GM12878 (cell line): ENCODE results near the gene NTN1. TPM values are rescaled to one million over a fixed set of nuclear protein-coding genes. Genes with fewer than 3 reads are reported as not detected.

Experiments
- ATAC-seq: fragments of 200-7000 bp; cut with Tn5 transposase; 3 replicates; pipeline ENCODE4 v1.9.1; 2020; ENCODE audit warnings: mild to moderate bottlenecking, moderate library complexity
- BruUV-seq: library from RNA; stranded (reverse); fragments of 400-500 nt; replicated peaks from 2 replicates; lab custom pipeline; 2021; lab: Mats Ljungman, UMichigan
- CTCF ChIA-PET: fragments of 300-600 bp; sonication (Branson Sonifier 250); formaldehyde crosslinking; extraction: SDS; loops from one replicate; lab custom pipeline; 2021; ENCODE audit warnings: inconsistent platforms; lab: Yijun Ruan, JAX
- POLR2A ChIA-PET: fragments of 350-600 bp; formaldehyde crosslinking; extraction: SDS; loops from one replicate; lab custom pipeline; 2021; ENCODE audit warnings: inconsistent platforms; lab: Charles Lee
- RAD21 ChIA-PET: fragments of 300-600 bp; sonication (Branson Sonifier 250); formaldehyde crosslinking; loops from one replicate; lab custom pipeline; 2023; ENCODE audit warnings: antibody characterized with exemption; ENCODE audit not compliant: unreplicated experiment; lab: Charles Lee
- SMC1A ChIA-PET: fragments of 300-600 bp; sonication (Branson Sonifier 250); formaldehyde crosslinking; loops from one replicate; lab custom pipeline; 2023; ENCODE audit not compliant: unreplicated experiment, uncharacterized antibody; lab: Charles Lee
- DNase-seq: peaks from one replicate; pipeline ENCODE4 v3.0.0-alpha.2; 2011; ENCODE audit warnings: low read depth, low spot score
- FAIRE-seq: peaks from 3 replicates; lab custom pipeline; 2011; peaks lifted over from hg19 to GRCh38; lab: Jason Lieb, UNC
- H2AFZ ChIP-seq: 2 replicates; pipeline ENCODE4 v1.6.0; 2011; ENCODE audit warnings: low read depth, low read length, control low read depth; ENCODE audit not compliant: control insufficient read depth
- H3K27ac ChIP-seq: 2 replicates; pipeline ENCODE4 v1.5.1; 2011; ENCODE audit warnings: control low read depth; ENCODE audit not compliant: control insufficient read depth, insufficient read depth
- H3K27me3 ChIP-seq, 2 experiments: replicated peaks in 1 of 2; 2 replicates each; pipeline versions ENCODE4 v1.6.0 to v1.6.1; 2011; ENCODE audit warnings: low read length in 1 of 2; ENCODE audit not compliant: control insufficient read depth in 2 of 2, insufficient read depth in 2 of 2
- H3K36me3 ChIP-seq, 2 experiments: 2 replicates each; pipeline ENCODE4 v1.5.1; 2011; ENCODE audit warnings: low read length in 1 of 2; ENCODE audit not compliant: control insufficient read depth in 2 of 2, insufficient read depth in 2 of 2
- H3K4me1 ChIP-seq: 2 replicates; pipeline ENCODE4 v1.6.1; 2011; ENCODE audit warnings: mild to moderate bottlenecking, low read length, moderate library complexity, mixed read lengths; ENCODE audit not compliant: control insufficient read depth, insufficient read depth
- H3K4me2 ChIP-seq: 2 replicates; pipeline ENCODE4 v1.6.0; 2011; ENCODE audit warnings: control low read depth; ENCODE audit not compliant: control insufficient read depth, insufficient read depth
- H3K4me3 ChIP-seq: fragments of 200-600 bp; sonication (generic); 2 replicates; pipeline ENCODE4 v1.5.1; 2016
- H3K79me2 ChIP-seq: 2 replicates; pipeline ENCODE4 v1.6.0; 2011; ENCODE audit warnings: low read length; ENCODE audit not compliant: control insufficient read depth, insufficient read depth
- H3K9ac ChIP-seq: 2 replicates; pipeline ENCODE4 v1.8.0; 2011; ENCODE audit warnings: low read length, control low read depth, mixed read lengths; ENCODE audit not compliant: control insufficient read depth, insufficient read depth
- H3K9me3 ChIP-seq: replicated peaks from 3 replicates; pipeline ENCODE4 v1.5.1; 2011; ENCODE audit warnings: mild to moderate bottlenecking, low read length; ENCODE audit not compliant: control insufficient read depth, insufficient read depth
- H4K20me1 ChIP-seq: 2 replicates; pipeline ENCODE4 v1.6.0; 2011; ENCODE audit not compliant: control insufficient read depth, insufficient read depth
- ASH2L ChIP-seq: fragments of 300-600, 200-600 bp; sonication (generic); IDR thresholded peaks from 2 replicates; pipeline ENCODE4 v1.6.1; 2017; ENCODE audit warnings: low read depth, mild to moderate bottlenecking, borderline replicate concordance
- DPF2 ChIP-seq: fragments of 450-650 bp; IDR thresholded peaks from 2 replicates; pipeline ENCODE4 v1.6.1; 2017; ENCODE audit warnings: mild to moderate bottlenecking
- ETV6 ChIP-seq, 2 experiments: fragments of 450-650 bp in 1 of 2; IDR thresholded peaks in 1 of 2; conservative IDR thresholded peaks in 1 of 2; 2 replicates each; pipeline ENCODE4 v1.6.1; 2014; ENCODE audit warnings: antibody characterized with exemption in 1 of 2, borderline replicate concordance in 1 of 2, low read depth in 1 of 2, mild to moderate bottlenecking in 1 of 2, moderate library complexity in 1 of 2
- IKZF1 ChIP-seq: fragments of 450-650 bp; conservative IDR thresholded peaks from 2 replicates; pipeline ENCODE4 v1.6.1; 2017; ENCODE audit warnings: antibody characterized with exemption, mild to moderate bottlenecking
- MAX ChIP-seq: IDR thresholded peaks from 2 replicates; pipeline ENCODE4 v1.6.1; 2012; ENCODE audit warnings: low read depth, low read length, improper control_type of control experiment
- NR2C1 ChIP-seq: fragments of 450-650 bp; IDR thresholded peaks from 2 replicates; pipeline ENCODE4 v1.6.1; 2017; ENCODE audit warnings: antibody characterized with exemption, mild to moderate bottlenecking, moderate library complexity
- POLR2A ChIP-seq: IDR thresholded peaks from 2 replicates; pipeline ENCODE4 v1.6.1; 2011; ENCODE audit warnings: low read depth, mild to moderate bottlenecking, low read length
- RELA ChIP-seq: fragments of 450-650 bp; IDR thresholded peaks from 2 replicates; pipeline ENCODE4 v1.8.0; 2014; ENCODE audit warnings: borderline replicate concordance; ENCODE audit not compliant: partially characterized antibody
- RUNX3 ChIP-seq: IDR thresholded peaks from 2 replicates; pipeline ENCODE4 v1.6.1; 2012; ENCODE audit warnings: low read length, inconsistent platforms
- SIX5 ChIP-seq: IDR thresholded peaks from 2 replicates; pipeline ENCODE4 v1.6.1; 2011; ENCODE audit warnings: mild to moderate bottlenecking, low read depth, low read length, moderate library complexity; ENCODE audit not compliant: severe bottlenecking
- SPI1 ChIP-seq: IDR thresholded peaks from 2 replicates; pipeline ENCODE4 v1.6.1; 2011; ENCODE audit warnings: low read depth, mild to moderate bottlenecking, low read length, moderate library complexity, borderline replicate concordance; ENCODE audit not compliant: insufficient read depth
- SREBF1 ChIP-seq: IDR thresholded peaks from 2 replicates; pipeline ENCODE4 v1.6.1; 2012; ENCODE audit warnings: mild to moderate bottlenecking, low read length
- WGBS: methylation state at CpG from one replicate; pipeline ENCODE4 v1.1.6; 2016; ENCODE audit warnings: low lambda C conversion rate; ENCODE audit not compliant: insufficient replicate concordance, insufficient coverage; ENCODE audit errors: missing lambda C conversion rate; 5-methylcytosine and 5-hydroxymethylcytosine counted together
- in situ Hi-C: fragments of 300-500 bp; cut with MboI; formaldehyde crosslinking; loops from 9 replicates; pipeline ENCODE4 v1.14.3; 2018; ENCODE audit warnings: mixed read lengths
- intact Hi-C: fragments of 100-400 bp; cut with micrococcal nuclease; formaldehyde crosslinking; loops from one replicate; pipeline ENCODE4 v1.14.2; 2022; ENCODE audit not compliant: unreplicated experiment
- polyA plus RNA-seq, 11 experiments: library from polyadenylated mRNA; depleted of rRNA in 4 of 11; unstranded in 6 of 11; stranded (reverse) in 5 of 11; fragments of >200 nt; fragmentation: Nextera tagmentation in 4 of 11; fragmentation: Illumina TruSeq in 1 of 11; extraction: Ambion mirVana in 4 of 11; extraction: Trizol in 1 of 11; gene quantifications; 1 replicate in 1 of 11; 2 replicates in 10 of 11; pipeline versions ENCODE4 v1.2.1 to v1.2.3, GENCODE V29; 2011 to 2016; ENCODE audit warnings: inconsistent platforms in 2 of 11, missing spikeins in 2 of 11, low read depth in 1 of 11
- total RNA-seq, 4 experiments: library from RNA; depleted of rRNA in 3 of 4; stranded (reverse); fragments of >200 nt in 3 of 4; fragmentation: Illumina TruSeq in 1 of 4; extraction: Trizol in 1 of 4; gene quantifications; 2 replicates each; pipeline versions ENCODE4 v1.2.1 to v1.2.3, GENCODE V29; 2013 to 2021
- TF ChIP-seq, protein P1 (sequence below): IDR thresholded peaks from 2 replicates; pipeline ENCODE4 v1.6.1; 2012; ENCODE audit warnings: low read depth, low read length, improper control_type of control experiment

Gene NTN1
- total and polyA plus RNA-seq, 10 of the 15 experiments (the other 5 are each of a cell fraction or from before 2014, with no cell fraction given): 0.02 to 0.89 (median 0.35) TPM

- no peak overlapping the region for H3K27ac ChIP-seq
- no peak overlapping the region for H3K4me3 ChIP-seq
- intact Hi-C loops: no loop called here
- H3K79me2 ChIP-seq: no peaks in the 10 kb centered on the region
- no peak overlapping the region for H2AFZ ChIP-seq
- ChIA-PET SMC1A (interaction anchor here (1.2 kb wide), 1 partner anchor 165 kb away, joined by 5 read pairs; no protein-coding TSS in a partner anchor), RAD21 (interaction anchor here (0.8 kb wide), 1 partner anchor 113 kb away, joined by 5 read pairs; no protein-coding TSS in a partner anchor)
- H3K27me3 ChIP-seq: peaks cover 0 to 2% of the 10 kb centered on the region in 2 experiments; a peak in 2 of 4 replicates
- ATAC-seq: no peak
- H3K9me3 ChIP-seq: no peaks in the 10 kb centered on the region
- no TSS peak for BruUV-seq
- 29% methylated on average over 7 of the region's 7 CpGs for WGBS
- no peaks in the 10 kb centered on the region for H3K36me3 ChIP-seq
- TF ChIP-seq ASH2L (no peak), ETV6 (conservative IDR thresholded peaks at IDR 0.05 in 1 of 2, IDR thresholded peaks at IDR 0.05 in 1 of 2; ENCODE audit: borderline replicate concordance in 1 of 2, low read depth in 1 of 2) (no peak), MAX (no peak), RELA (no peak), IKZF1 (no peak), NR2C1 (no peak), POLR2A (no peak), SREBF1 (no peak), DPF2 (no peak), RUNX3 (no peak), SPI1 (no peak), SIX5 (no peak)
- TF ChIP-seq, protein P1, sequence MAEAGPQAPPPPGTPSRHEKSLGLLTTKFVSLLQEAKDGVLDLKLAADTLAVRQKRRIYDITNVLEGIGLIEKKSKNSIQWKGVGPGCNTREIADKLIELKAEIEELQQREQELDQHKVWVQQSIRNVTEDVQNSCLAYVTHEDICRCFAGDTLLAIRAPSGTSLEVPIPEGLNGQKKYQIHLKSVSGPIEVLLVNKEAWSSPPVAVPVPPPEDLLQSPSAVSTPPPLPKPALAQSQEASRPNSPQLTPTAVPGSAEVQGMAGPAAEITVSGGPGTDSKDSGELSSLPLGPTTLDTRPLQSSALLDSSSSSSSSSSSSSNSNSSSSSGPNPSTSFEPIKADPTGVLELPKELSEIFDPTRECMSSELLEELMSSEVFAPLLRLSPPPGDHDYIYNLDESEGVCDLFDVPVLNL: no peak
- TF ChIP-seq, all 136 proteins: peak for 0
- no peak for DNase-seq
- CTCF ChIA-PET: no interaction called here
- FAIRE-seq: no peak
- in situ Hi-C loops: no loop called here
- no peaks in the 10 kb centered on the region for H3K4me1 ChIP-seq
- H3K4me2 ChIP-seq: no peak overlapping the region
- H4K20me1 ChIP-seq: peaks cover 2% of the 10 kb centered on the region; the same call in 1 of the 2 replicates
- H3K9ac ChIP-seq: no peak overlapping the region
- POLR2A ChIA-PET: interaction anchor here (0.6 kb wide), 1 partner anchor 194 kb away, joined by 4 read pairs; no protein-coding TSS in a partner anchor
Observed at GRCh38 chr17:9127340-9127739, 106.0 kb downstream of the NTN1 start.
